Suprapubic skin (tissue), 4 donors: Measurements from ENCODE around the gene PLSCR5. TPM values are rescaled to one million over a fixed set of nuclear protein-coding genes. Genes with fewer than 3 reads are reported as not detected.

Experiments used
- DNase-seq, 2 donors: peaks; one replicate each; pipeline ENCODE4 v3.0.0-alpha.2; 2019; ENCODE audit warnings: low spot score in 2 of 2
- H3K27ac ChIP-seq: fragments of 200-600 bp; sonication (generic); one replicate; pipeline ENCODE4 v1.5.1; 2019
- H3K27me3 ChIP-seq: fragments of 200-600 bp; sonication (generic); one replicate; pipeline ENCODE4 v1.5.1; 2019
- H3K36me3 ChIP-seq: fragments of 200-600 bp; sonication (generic); one replicate; pipeline ENCODE4 v1.5.1; 2019
- H3K4me1 ChIP-seq: fragments of 200-600 bp; sonication (generic); one replicate; pipeline ENCODE4 v1.5.1; 2019
- H3K4me3 ChIP-seq: fragments of 200-600 bp; sonication (generic); one replicate; pipeline ENCODE4 v1.5.1; 2019; ENCODE audit warnings: mild to moderate bottlenecking
- H3K9me3 ChIP-seq: fragments of 200-600 bp; sonication (generic); one replicate; pipeline ENCODE4 v1.5.1; 2019
- CTCF ChIP-seq, 2 donors: fragments of 200-600 bp in 1 of 2; fragments of 450-650 bp in 1 of 2; sonication (generic) in 1 of 2; IDR thresholded peaks; one replicate each; pipeline ENCODE4 v1.5.1; 2016 to 2019; ENCODE audit warnings: antibody characterized with exemption in 2 of 2, mild to moderate bottlenecking in 1 of 2, moderate library complexity in 1 of 2
- EP300 ChIP-seq: sonication (generic); formaldehyde crosslinking; IDR thresholded peaks from one replicate; pipeline ENCODE4 v1.6.1; 2017; ENCODE audit warnings: antibody characterized with exemption
- POLR2A ChIP-seq, 2 donors: fragments of 450-650 bp; IDR thresholded peaks; one replicate each; pipeline ENCODE4 v1.6.1; 2017; ENCODE audit warnings: antibody characterized with exemption in 2 of 2, mild to moderate bottlenecking in 2 of 2, moderate library complexity in 2 of 2
- POLR2AphosphoS5 ChIP-seq, 3 donors: sonication (generic); formaldehyde crosslinking; IDR thresholded peaks; one replicate each; pipeline ENCODE4 v1.6.1; 2017; ENCODE audit warnings: antibody characterized with exemption in 3 of 3
- WGBS: methylation state at CpG from one replicate; pipeline ENCODE4 v1.1.5; 2018; 5-methylcytosine and 5-hydroxymethylcytosine counted together
- total RNA-seq, 4 donors: library from RNA; depleted of rRNA; stranded (reverse); fragments of >200 nt; gene quantifications; one replicate each; pipeline ENCODE4 v1.1.0, GENCODE V29; 2016

The PLSCR5 gene
- total RNA-seq, 4 donors from 2014 or later = not detected

GRCh38 chr3:146540236-146540635 is 64.9 kb downstream of the PLSCR5 start:
- no peak for TF ChIP-seq EP300
- Histone ChIP-seq H3K4me3 (no peak overlapping the region), H3K27me3 (no peaks in the 10 kb centered on the region), H3K36me3 (no peaks in the 10 kb centered on the region), H3K27ac (no peak overlapping the region), H3K9me3 (no peaks in the 10 kb centered on the region), H3K4me1 (peaks cover 56% of the 10 kb centered on the region)
- no peak for DNase-seq
- 2% methylated on average over 1 of the region's 1 CpG for WGBS

- no peak overlapping the region for H3K27ac ChIP-seq
- WGBS = 28% methylated on average over 3 of the region's 3 CpGs
- TF ChIP-seq POLR2A (IDR thresholded peaks at IDR 0.05) (no peak), EP300 (no peak), POLR2AphosphoS5 (IDR thresholded peaks at IDR 0.05) (no peak), CTCF (IDR thresholded peaks at IDR 0.05) (no peak)
- H3K9me3 ChIP-seq = no peaks in the 10 kb centered on the region
- H3K4me1 ChIP-seq = peaks cover 53% of the 10 kb centered on the region
- H3K27me3 ChIP-seq = no peaks in the 10 kb centered on the region
- no peak overlapping the region for H3K4me3 ChIP-seq
- DNase-seq = no peak
- H3K36me3 ChIP-seq = no peaks in the 10 kb centered on the region
Observed at GRCh38 chr3:146539315-146539714, 65.8 kb downstream of the PLSCR5 start.

GRCh38 chr3:146537603-146538002 is 67.5 kb downstream of the PLSCR5 start:
- H3K4me1 ChIP-seq = peaks cover 44% of the 10 kb centered on the region

GRCh38 chr3:146536681-146537080 is 68.5 kb downstream of the PLSCR5 start:
- no peak overlapping the region for H3K27ac ChIP-seq
- peaks cover 34% of the 10 kb centered on the region for H3K4me1 ChIP-seq

More at GRCh38 chr3:146537603-146538002, 67.5 kb downstream of the PLSCR5 start:
- WGBS = 92% methylated on average over 3 of the region's 3 CpGs
- no peak overlapping the region for H3K4me3 ChIP-seq
- H3K27ac ChIP-seq = no peak overlapping the region
- no peaks in the 10 kb centered on the region for H3K9me3 ChIP-seq
- DNase-seq = no peak
- no peaks in the 10 kb centered on the region for H3K27me3 ChIP-seq
- TF ChIP-seq POLR2A (IDR thresholded peaks at IDR 0.05) (no peak), POLR2AphosphoS5 (IDR thresholded peaks at IDR 0.05) (no peak), EP300 (no peak), CTCF (IDR thresholded peaks at IDR 0.05) (no peak)
- H3K36me3 ChIP-seq = peaks cover 1% of the 10 kb centered on the region

More at GRCh38 chr3:146536681-146537080, 68.5 kb downstream of the PLSCR5 start:
- Histone ChIP-seq H3K4me3 (no peak overlapping the region), H3K9me3 (no peaks in the 10 kb centered on the region), H3K27me3 (no peaks in the 10 kb centered on the region), H3K36me3 (peaks cover 6% of the 10 kb centered on the region)
- TF ChIP-seq CTCF (IDR thresholded peaks at IDR 0.05) = no peak
- no peak for TF ChIP-seq EP300
- TF ChIP-seq POLR2A (IDR thresholded peaks at IDR 0.05) = no peak
- TF ChIP-seq POLR2AphosphoS5 (IDR thresholded peaks at IDR 0.05) = no peak
- DNase-seq = no peak

Other genes with a start within 250 kb of the PLSCR5 start
- not detected for gene PLSCR2, start 135.8 kb downstream of the PLSCR5 start, total RNA-seq
- gene PLSCR1, start 60.7 kb downstream of the PLSCR5 start, total RNA-seq = 10 to 100 TPM; 16.6 to 42.0 (median 23.9) TPM